NCI-H2029 treated with DMSO at 0.1 percent for 48 hours (cell line): ENCODE measurements around the gene CCZ1.
"Not testable (repeated sequence)": the region's sequence is repeated elsewhere in the genome, so short reads cannot be mapped to it uniquely, and the experiment has no call there.

ENCODE experiments used
- DNase-seq: peaks from one replicate; lab custom pipeline; 2025; lab: John Stamatoyannopoulos, UW

CCZ1 gene

DNA sequence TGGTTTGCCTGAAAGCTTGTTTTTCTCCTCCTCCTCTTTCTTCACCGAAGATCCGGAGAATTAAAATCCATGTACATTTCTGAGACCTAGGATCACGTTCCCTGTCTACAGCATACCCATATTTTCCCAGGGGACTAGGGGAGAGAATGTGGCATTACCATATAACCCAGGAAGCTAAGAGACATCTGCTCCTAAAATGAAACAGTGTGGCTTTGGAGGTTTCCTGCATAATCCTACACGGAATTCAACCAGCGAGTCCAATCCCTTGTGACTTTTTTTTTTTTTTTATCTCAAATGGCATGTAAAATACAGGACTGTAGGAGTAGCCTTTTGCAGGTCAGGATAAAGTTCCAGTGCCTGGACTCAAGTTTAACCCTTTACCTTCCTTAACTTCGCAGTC, 10.3 kb downstream of the CCZ1 start:
- not testable (repeated sequence) for DNase-seq

DNA sequence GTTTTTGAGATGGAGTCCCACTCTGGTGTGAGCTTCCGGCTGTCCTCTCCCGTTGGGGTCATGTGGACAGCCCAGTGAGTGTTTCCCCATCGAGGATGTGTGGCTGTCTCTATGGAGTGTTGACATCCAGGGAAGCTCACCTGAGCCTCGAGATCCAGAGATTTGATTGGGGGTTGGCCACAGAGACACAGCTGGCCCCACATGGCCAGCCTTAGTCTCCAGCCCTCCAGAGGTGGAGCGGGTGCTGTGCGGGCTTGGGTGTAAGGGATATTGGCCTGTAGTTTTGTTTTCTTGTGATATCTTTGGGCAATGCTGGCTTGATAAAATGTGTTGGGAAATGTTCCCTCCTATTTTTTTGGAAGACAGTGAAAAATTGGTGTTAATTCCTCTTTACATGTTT, 18.0 kb downstream of the CCZ1 start:
- DNase-seq = not testable (repeated sequence)

DNA sequence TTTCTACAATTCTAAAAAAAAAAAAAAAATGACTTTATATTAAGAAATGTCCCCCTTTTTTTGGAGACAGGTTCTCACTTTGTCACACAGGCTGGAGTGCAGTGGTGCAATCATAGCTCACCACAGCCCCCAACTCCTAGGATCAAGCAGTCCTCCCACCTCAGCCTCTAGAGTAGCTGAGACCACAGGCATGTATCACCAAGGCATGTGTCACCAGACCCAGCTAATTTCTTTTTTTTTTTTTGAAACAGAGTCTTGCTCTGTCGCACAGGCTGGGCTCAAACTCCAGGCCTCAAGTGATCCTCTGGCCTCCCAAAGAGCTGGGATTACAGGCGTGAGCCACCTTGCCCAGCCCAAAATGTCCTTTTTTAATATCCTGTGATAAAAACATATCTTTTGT, 25.6 kb downstream of the CCZ1 start:
- not testable (repeated sequence) for DNase-seq

DNA sequence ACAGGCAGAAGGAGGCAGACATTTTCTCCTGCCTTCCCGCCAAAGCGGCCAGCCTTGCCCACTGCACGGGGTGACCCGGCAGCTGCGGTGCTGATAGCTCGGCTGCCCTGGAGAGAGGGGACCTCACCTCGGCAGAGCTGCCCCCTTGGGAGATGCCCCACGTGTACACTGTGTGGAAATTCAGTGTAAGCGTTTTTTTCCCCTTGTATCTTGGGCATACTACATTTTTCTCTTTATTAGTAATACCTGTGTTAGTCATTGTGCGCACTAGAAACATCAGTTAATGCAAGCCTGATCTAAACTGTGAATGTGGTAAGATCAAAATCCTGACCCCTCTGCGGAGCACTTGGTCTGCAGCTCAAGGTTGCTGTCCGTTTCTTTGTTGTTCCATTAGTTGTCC, 26.1 kb downstream of the CCZ1 start:
- not testable (repeated sequence) for DNase-seq

DNA sequence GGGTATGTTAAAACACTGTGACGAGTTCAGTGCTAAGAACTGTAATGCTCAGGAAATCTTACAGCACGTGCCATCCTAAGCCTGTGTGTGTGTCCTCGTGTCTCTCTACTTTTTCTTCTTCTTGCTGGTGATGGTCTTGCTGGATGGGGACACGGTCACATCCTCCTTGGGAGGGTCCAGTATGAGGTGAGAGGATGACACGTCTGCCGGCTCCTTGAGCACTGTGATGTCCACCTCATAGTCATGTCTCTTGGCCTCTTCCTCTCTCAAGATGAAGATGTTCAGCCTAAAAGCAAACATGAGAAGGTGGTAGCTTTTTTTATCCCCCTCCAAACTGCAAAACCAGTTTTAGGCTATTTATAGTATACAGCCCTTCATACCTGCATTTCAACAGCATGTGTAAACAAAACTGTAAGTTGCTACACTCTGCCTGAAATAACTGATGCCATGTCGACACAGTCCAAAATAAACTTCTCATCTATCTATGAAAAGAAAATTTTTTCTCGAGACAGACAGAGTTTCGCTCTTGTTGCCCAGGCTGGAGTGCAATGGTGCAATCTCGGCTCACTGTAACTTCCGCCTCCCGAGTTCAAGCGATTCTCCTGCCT, 27.8 kb downstream of the CCZ1 start:
- DNase-seq = not testable (repeated sequence)

DNA sequence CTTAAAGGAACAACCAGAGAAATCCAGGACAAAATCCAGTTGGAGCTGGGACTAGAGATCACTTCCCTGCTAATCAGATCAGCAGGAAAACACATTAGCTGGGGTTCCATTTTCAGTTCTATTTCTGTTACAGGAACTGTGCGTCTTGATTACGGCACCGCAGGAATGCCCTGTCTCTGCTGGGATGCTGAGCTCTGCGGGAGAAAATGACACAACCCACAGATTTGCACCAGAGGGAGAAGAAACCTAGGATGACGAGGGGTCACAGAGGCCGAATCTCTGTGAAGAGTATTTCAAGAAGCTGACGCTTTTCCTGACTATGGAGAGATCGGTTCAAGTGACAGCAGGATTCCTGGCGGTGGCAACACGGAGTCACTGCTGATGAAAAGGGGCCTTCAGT, 31.8 kb downstream of the CCZ1 start:
- DNase-seq = not testable (repeated sequence)

DNA sequence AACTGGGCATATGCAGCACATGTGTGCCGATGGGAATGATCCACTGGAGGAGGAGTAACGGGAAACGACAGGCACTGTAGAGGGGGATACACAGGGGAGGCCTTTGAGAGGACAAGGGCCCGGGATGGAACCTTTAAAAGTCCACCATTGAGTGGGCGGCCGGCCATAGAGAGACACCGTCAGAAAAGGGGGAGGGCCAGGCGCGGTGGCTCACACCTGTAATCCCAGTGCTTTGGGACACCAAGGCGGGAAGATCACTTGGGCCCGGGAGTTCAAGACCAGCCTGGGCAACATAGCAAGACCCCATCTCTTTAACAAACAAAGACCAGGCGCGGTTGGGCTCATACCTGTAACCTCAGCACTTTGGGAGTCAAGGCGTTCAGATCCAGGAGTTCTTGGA, 32.7 kb downstream of the CCZ1 start:
- DNase-seq = not testable (repeated sequence)

DNA sequence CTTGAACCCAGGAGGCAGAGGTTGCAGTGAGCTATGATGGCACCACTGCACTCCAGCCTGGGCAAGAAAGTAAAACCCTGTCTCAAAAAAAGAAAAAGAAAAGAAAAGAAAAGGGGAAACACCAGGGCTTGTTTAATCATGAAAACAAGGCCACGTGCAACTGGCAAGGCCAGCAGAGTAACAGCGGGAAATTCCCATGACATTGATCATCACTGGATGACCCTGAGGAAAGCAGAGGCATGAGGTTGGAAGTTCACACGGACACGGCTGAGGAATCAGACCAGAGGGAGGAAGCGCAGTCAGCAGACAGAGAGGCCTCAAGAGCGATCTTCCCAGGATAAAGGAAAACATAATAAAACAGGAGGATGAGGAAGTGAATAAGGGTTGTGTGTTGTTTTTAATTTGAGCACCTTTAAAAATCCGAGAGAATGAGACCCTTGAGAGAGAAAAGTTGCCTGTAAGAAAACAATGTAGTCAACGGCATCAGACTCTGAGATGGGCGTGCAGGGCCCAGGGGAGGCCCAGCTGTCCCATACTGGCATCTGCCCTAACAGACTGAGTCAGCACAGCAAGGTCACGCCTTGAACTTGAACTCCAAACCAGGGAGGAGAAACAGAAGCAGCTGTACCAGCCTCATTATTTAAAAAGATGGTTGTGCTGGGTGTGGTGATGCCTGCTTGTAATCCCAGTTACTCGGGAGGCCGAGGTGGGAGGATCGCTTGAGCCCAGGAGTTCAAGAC, 33.5 kb downstream of the CCZ1 start:
- not testable (repeated sequence) for DNase-seq

DNA sequence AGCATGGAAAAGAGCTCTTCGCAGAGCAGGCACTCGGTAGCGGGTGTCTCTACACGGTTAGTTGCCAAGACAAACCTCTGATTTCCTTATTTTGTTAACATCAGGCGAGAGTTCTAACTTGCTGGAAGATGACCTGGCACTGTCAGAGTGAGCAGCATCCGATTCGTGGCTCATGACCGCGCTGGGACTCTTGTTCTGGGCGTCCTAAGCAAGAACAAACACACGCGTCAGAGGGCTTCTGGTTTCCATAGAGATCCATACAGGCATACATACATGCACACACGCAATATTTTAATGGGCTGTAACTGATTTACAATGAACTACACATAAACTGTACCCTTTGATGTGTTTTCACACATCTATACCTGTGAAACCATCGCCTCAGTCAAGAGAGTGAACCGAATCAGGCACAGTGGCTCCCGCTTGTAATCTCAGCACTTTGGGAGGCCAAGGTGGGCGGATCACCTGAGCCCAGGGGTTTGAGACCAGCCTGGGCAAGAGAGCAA, 36.5 kb downstream of the CCZ1 start:
- DNase-seq = not testable (repeated sequence)

DNA sequence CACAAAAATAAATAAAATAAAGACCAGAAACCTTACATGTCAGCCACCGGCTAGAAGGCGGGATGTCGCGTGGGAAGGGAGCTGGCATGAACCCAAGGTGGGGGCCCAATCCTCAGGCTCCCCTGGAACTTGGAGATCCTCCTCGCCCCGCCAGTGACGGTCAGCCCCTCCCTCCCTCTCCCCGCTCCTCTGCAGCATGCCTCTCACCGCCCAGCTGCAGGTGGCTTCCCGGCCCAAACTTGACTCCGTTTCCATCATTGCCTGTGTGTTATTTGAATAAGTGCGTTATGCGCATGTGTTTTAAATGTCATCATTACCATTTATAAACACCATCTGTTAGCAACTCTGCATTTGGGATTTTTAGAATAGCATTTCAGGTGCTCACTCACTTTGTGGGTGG, 64.7 kb downstream of the CCZ1 start:
- not testable (repeated sequence) for DNase-seq

DNA sequence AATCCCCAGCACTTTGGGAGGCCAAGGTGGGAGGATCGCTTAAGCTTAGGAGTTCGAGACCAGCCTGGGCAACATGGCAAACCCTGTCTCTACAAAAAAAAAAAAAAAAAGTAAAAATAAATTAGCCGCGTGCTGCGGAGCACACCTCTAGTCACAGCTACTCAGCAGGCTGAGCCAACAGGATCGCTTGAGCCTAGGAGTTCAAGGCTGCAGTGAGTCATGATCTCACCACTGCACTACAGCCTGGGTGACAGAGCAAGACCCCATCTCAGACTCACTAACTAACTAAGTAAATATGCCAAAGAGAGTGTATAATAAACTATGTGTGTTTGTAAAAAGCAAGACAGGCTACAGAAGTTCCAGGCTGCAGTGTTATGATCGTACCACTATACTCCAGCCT, 65.3 kb downstream of the CCZ1 start:
- DNase-seq = not testable (repeated sequence)

DNA sequence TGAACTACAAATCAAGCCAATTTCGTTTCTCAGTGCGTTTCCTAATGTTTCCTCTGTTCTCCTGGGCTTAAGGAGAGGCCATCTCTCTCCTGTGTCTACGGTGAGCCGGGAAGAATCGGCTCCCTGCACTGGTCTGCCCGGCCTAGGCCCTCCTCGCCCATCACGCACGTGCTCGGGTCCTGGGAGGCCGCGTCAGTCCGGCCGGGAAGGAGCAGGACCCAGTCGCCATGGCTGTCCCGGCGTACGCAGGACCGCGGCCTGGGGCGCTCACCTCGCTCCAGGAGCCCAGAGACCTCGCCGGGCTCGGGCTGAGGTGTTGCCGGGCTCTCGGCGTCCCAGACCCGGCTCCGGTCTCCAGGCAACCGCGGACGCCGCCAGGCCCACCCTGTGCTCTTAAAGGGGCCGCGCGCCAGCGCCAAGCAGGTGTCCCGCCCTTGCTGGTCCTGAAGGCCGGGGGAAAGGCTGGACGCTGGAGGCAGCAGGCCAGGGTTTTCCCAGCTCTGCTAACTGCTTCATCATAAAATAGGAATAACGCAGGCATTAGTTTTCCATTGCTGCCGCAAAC, 71.9 kb downstream of the CCZ1 start, which contains the start of gene RSPH10B:
RSPH10B (minus strand) TSS at position 343 of the 565 bp plus-strand sequence. CDS start 3,573 bp downstream, outside the sequence.
- not testable (repeated sequence) for DNase-seq

DNA sequence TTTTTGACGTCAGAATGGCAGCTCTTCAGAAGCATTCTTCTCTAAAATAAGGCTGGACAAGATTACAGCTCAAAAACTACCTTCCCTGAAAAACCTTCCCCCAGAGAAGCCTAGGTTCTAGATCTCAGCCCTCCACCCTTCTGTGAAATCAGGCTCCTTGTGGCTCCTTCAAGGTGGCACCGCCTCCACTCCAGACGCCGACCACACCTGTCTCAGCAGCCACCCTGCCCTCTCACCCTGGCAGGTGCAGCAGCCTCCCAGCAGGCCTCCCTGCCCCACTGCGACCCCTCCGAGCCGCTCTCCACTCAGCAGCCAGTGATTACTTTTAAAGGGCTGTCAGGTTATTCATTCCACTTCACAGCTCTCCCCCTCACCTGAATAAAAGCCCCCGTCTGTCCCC, 75.0 kb downstream of the CCZ1 start:
- not testable (repeated sequence) for DNase-seq
